Esophagus muscularis mucosa (tissue), 3 donors: ENCODE data around the gene WASF2.
A peak's percentile ranks its signal among the peaks of the same experiment; 100 is the strongest.

Source experiments
- CTCF ChIP-seq, 3 experiments: fragments of 200-600 bp in 2 of 3; fragments of 450-650 bp in 1 of 3; sonication (generic) in 2 of 3; IDR thresholded peaks; one replicate each; pipeline ENCODE4 v1.5.1; 2017 to 2019; ENCODE audit warnings: antibody characterized with exemption in 3 of 3, mild to moderate bottlenecking in 2 of 3, moderate library complexity in 1 of 3
- POLR2AphosphoS5 ChIP-seq, 2 donors: sonication (generic); formaldehyde crosslinking; IDR thresholded peaks; one replicate each; pipeline ENCODE4 v1.6.1; 2017; ENCODE audit warnings: antibody characterized with exemption in 2 of 2

GRCh38 chr1:27372808-27373690, 116.9 kb downstream of the WASF2 start:
- TF ChIP-seq CTCF (IDR thresholded peaks at IDR 0.05) = peak in 1 of 3 experiments; percentile 6
- TF ChIP-seq POLR2AphosphoS5 (IDR thresholded peaks at IDR 0.05) = no peak
